CD4-positive, alpha-beta T cell treated with Interferon gamma for 1 hour (primary cell): ENCODE results near the gene PTPRC.

Experiments
- DNase-seq: peaks from one replicate; pipeline ENCODE4 v3.0.0-alpha.2; 2020

Gene PTPRC

GRCh38 chr1:198678301-198678836 lies 39.5 kb downstream of the PTPRC start:
- DNase-seq: peak; percentile 76

- peak; percentile 46 for DNase-seq
Observed at GRCh38 chr1:198678901-198679329, 40.1 kb downstream of the PTPRC start.

- peak; percentile 71 for DNase-seq
Observed at GRCh38 chr1:198679535-198680173, 40.8 kb downstream of the PTPRC start.

- DNase-seq: peak; percentile 30
Observed at GRCh38 chr1:198680174-198680875, 41.5 kb downstream of the PTPRC start.

- DNase-seq: no peak
Observed at GRCh38 chr1:198681252-198681651, 42.4 kb downstream of the PTPRC start.

- peak; percentile 93 for DNase-seq
Observed at GRCh38 chr1:198681831-198682759, 43.3 kb downstream of the PTPRC start.

GRCh38 chr1:198682850-198683249 lies 44.0 kb downstream of the PTPRC start:
- DNase-seq: no peak

GRCh38 chr1:198683449-198683848 lies 44.6 kb downstream of the PTPRC start:
- DNase-seq: no peak

GRCh38 chr1:198686069-198686728 lies 47.4 kb downstream of the PTPRC start:
- no peak for DNase-seq

GRCh38 chr1:198687429-198687828 lies 48.6 kb downstream of the PTPRC start:
- DNase-seq: no peak

- DNase-seq: no peak
Observed at GRCh38 chr1:198691063-198691462, 52.2 kb downstream of the PTPRC start.

- no peak for DNase-seq
Observed at GRCh38 chr1:198693321-198693720, 54.5 kb downstream of the PTPRC start.

GRCh38 chr1:198694542-198694941 lies 55.7 kb downstream of the PTPRC start:
- no peak for DNase-seq

- no peak for DNase-seq
Observed at GRCh38 chr1:198696211-198696610, 57.4 kb downstream of the PTPRC start.

- DNase-seq: peak; percentile 54
Observed at GRCh38 chr1:198699167-198700015, 60.6 kb downstream of the PTPRC start.

- DNase-seq: no peak
Observed at GRCh38 chr1:198700016-198700392, 61.2 kb downstream of the PTPRC start.

- no peak for DNase-seq
Observed at GRCh38 chr1:198700396-198700795, 61.6 kb downstream of the PTPRC start.

- DNase-seq: no peak
Observed at GRCh38 chr1:198701250-198701649, 62.4 kb downstream of the PTPRC start.

GRCh38 chr1:198701766-198702539 lies 63.1 kb downstream of the PTPRC start:
- no peak for DNase-seq

- no peak for DNase-seq
Observed at GRCh38 chr1:198708761-198709525, 70.1 kb downstream of the PTPRC start.
